CD4-positive, CD25-positive, alpha-beta regulatory T cell (primary cell): Measurements from ENCODE around the gene OPRM1. TPM values are rescaled to one million over a fixed set of nuclear protein-coding genes. Genes with fewer than 3 reads are reported as not detected.
"Not testable (repeated sequence)": the region's sequence is repeated elsewhere in the genome, so short reads cannot be mapped to it uniquely, and the experiment has no call there.

ENCODE experiments used
- ATAC-seq, 2 donors: fragments of 150-1000 bp; cut with Tn5 transposase; one replicate each; pipeline ENCODE4 v1.10.0; 2021; ENCODE audit warnings: low read depth in 2 of 2, moderate number of reproducible peaks in 2 of 2, moderate library complexity in 1 of 2
- DNase-seq, 3 donors: peaks; one replicate each; pipeline versions ENCODE4 v3.0.0 to v3.0.0-alpha.2; 2012 to 2022; ENCODE audit warnings: mixed read lengths in 1 of 3
- H3K27ac ChIP-seq: one replicate; pipeline ENCODE4 v1.7.0; 2013; ENCODE audit warnings: mild to moderate bottlenecking, low read length; ENCODE audit not compliant: insufficient read depth, poor library complexity, severe bottlenecking
- H3K27me3 ChIP-seq: one replicate; pipeline ENCODE4 v1.7.0; 2013; ENCODE audit warnings: low read length; ENCODE audit not compliant: control insufficient read depth, insufficient read depth
- H3K36me3 ChIP-seq: one replicate; pipeline ENCODE4 v1.7.0; 2013; ENCODE audit warnings: mild to moderate bottlenecking, low read length, moderate library complexity; ENCODE audit not compliant: control insufficient read depth, insufficient read depth
- H3K4me1 ChIP-seq: 2 replicates; pipeline ENCODE4 v1.7.0; 2013; ENCODE audit warnings: mild to moderate bottlenecking, low read length; ENCODE audit not compliant: insufficient read depth, control insufficient read depth, poor library complexity, severe bottlenecking
- H3K4me3 ChIP-seq: one replicate; pipeline ENCODE4 v1.7.0; 2013; ENCODE audit warnings: low read depth, mild to moderate bottlenecking, low read length, moderate library complexity
- H3K9me3 ChIP-seq, 2 experiments: 1 replicate in 1 of 2; 2 replicates in 1 of 2; pipeline ENCODE4 v1.7.0; 2013; ENCODE audit warnings: low read length in 2 of 2, mild to moderate bottlenecking in 1 of 2, moderate library complexity in 1 of 2; ENCODE audit not compliant: control insufficient read depth in 2 of 2
- H3K27ac Mint-ChIP-seq, 3 donors: one replicate each; pipeline ENCODE4 v1.8.0; 2020 to 2022; ENCODE audit warnings: mild to moderate bottlenecking in 3 of 3, mixed read lengths in 3 of 3, moderate library complexity in 2 of 3
- H3K27me3 Mint-ChIP-seq: one replicate; pipeline ENCODE4 v1.8.0; 2022; ENCODE audit warnings: mild to moderate bottlenecking, mixed read lengths
- H3K36me3 Mint-ChIP-seq: one replicate; pipeline ENCODE4 v1.8.0; 2020; ENCODE audit warnings: mixed read lengths
- H3K4me1 Mint-ChIP-seq, 4 donors: one replicate each; pipeline ENCODE4 v1.8.0; 2020 to 2022; ENCODE audit warnings: mixed read lengths in 4 of 4, mild to moderate bottlenecking in 1 of 4
- H3K4me3 Mint-ChIP-seq, 4 donors: one replicate each; pipeline ENCODE4 v1.8.0; 2020 to 2022; ENCODE audit warnings: mild to moderate bottlenecking in 4 of 4, mixed read lengths in 4 of 4, moderate library complexity in 3 of 4
- H3K9me3 Mint-ChIP-seq, 7 donors: one replicate each; pipeline ENCODE4 v1.8.0; 2020 to 2022; ENCODE audit warnings: mixed read lengths in 7 of 7, mild to moderate bottlenecking in 3 of 7, moderate library complexity in 2 of 7
- polyA plus RNA-seq, 4 donors: library from polyadenylated mRNA; unstranded; fragments of 300-500 nt; fragmentation: Illumina TruSeq; gene quantifications; one replicate each; pipeline ENCODE4 v1.2.3, GENCODE V29; 2021
- total RNA-seq: library from RNA; stranded (reverse); gene quantifications from one replicate; pipeline ENCODE4 v1.2.3, GENCODE V29; 2022

Gene OPRM1
- total and polyA plus RNA-seq, 5 donors from 2014 or later: not detected

GRCh38 chr6:154196333-154196885 lies 157.4 kb downstream of the OPRM1 start:
- peak overlapping the region in 1 of 3 donors; percentile 34 for H3K27ac Mint-ChIP-seq
- H3K36me3 Mint-ChIP-seq: peaks cover 69% of the 10 kb centered on the region
- no peak overlapping the region for H3K4me3 Mint-ChIP-seq
- peaks cover 74% of the 10 kb centered on the region for H3K36me3 ChIP-seq
- H3K4me1 ChIP-seq: peaks cover 6% of the 10 kb centered on the region
- H3K4me3 ChIP-seq: no peak overlapping the region
- H3K27me3 Mint-ChIP-seq: no peaks in the 10 kb centered on the region
- H3K9me3 ChIP-seq: no peaks in the 10 kb centered on the region
- H3K27ac ChIP-seq: no peak overlapping the region
- ATAC-seq (no peak), DNase-seq (no peak)
- peaks cover 0 to 8% (median 3%) of the 10 kb centered on the region in 7 donors for H3K9me3 Mint-ChIP-seq
- H3K27me3 ChIP-seq: no peaks in the 10 kb centered on the region
- peaks cover 33 to 84% (median 64%) of the 10 kb centered on the region in 4 donors for H3K4me1 Mint-ChIP-seq

- no peak for ATAC-seq
Observed at GRCh38 chr6:154197196-154197860, 158.3 kb downstream of the OPRM1 start.

GRCh38 chr6:154201688-154202087 lies 162.6 kb downstream of the OPRM1 start:
- not testable (repeated sequence) for H3K4me3 ChIP-seq, H3K4me1 ChIP-seq, DNase-seq, H3K9me3 Mint-ChIP-seq, H3K9me3 ChIP-seq, ATAC-seq, H3K27me3 ChIP-seq, H3K27me3 Mint-ChIP-seq, H3K4me3 Mint-ChIP-seq, H3K27ac Mint-ChIP-seq, H3K27ac ChIP-seq
- Mint-ChIP-seq H3K4me1 (peaks cover 43 to 86% (median 73%) of the 10 kb centered on the region in 4 donors), H3K36me3 (peaks cover 73% of the 10 kb centered on the region)
- peaks cover 96% of the 10 kb centered on the region for H3K36me3 ChIP-seq

More at GRCh38 chr6:154197196-154197860, 158.3 kb downstream of the OPRM1 start:
- no peak overlapping the region for H3K27ac ChIP-seq
- Mint-ChIP-seq H3K4me1 (peaks cover 34 to 83% (median 64%) of the 10 kb centered on the region in 4 donors), H3K9me3 (peaks cover 0 to 8% (median 3%) of the 10 kb centered on the region in 7 donors), H3K4me3 (no peak overlapping the region), H3K27ac (peak overlapping the region in 1 of 3 donors; percentile 72), H3K36me3 (peaks cover 70% of the 10 kb centered on the region), H3K27me3 (no peaks in the 10 kb centered on the region)
- H3K4me1 ChIP-seq: peaks cover 6% of the 10 kb centered on the region
- no peaks in the 10 kb centered on the region for H3K27me3 ChIP-seq
- no peak overlapping the region for H3K4me3 ChIP-seq
- H3K9me3 ChIP-seq: no peaks in the 10 kb centered on the region
- peaks cover 74% of the 10 kb centered on the region for H3K36me3 ChIP-seq
- DNase-seq: peak in 1 of 3 donors; percentile 17

- H3K4me3 ChIP-seq: no peak overlapping the region
- ATAC-seq (no peak), DNase-seq (no peak)
- no peaks in the 10 kb centered on the region for H3K27me3 ChIP-seq
- Mint-ChIP-seq H3K9me3 (peaks cover 0 to 1% (median 0%) of the 10 kb centered on the region in 7 donors), H3K27ac (no peak overlapping the region), H3K27me3 (no peaks in the 10 kb centered on the region), H3K36me3 (peaks cover 78% of the 10 kb centered on the region), H3K4me3 (no peak overlapping the region), H3K4me1 (peaks cover 46 to 84% (median 72%) of the 10 kb centered on the region in 4 donors)
- no peak overlapping the region for H3K27ac ChIP-seq
- H3K4me1 ChIP-seq: peaks cover 3% of the 10 kb centered on the region
- H3K9me3 ChIP-seq: no peaks in the 10 kb centered on the region
- peaks cover 97% of the 10 kb centered on the region for H3K36me3 ChIP-seq
Observed at GRCh38 chr6:154202339-154202738, 163.3 kb downstream of the OPRM1 start.

GRCh38 chr6:154202958-154203357 lies 163.9 kb downstream of the OPRM1 start:
- peaks cover 52 to 81% (median 71%) of the 10 kb centered on the region in 4 donors for H3K4me1 Mint-ChIP-seq
- no peak for ATAC-seq
- no peaks in the 10 kb centered on the region for H3K27me3 ChIP-seq
- H3K36me3 ChIP-seq: peaks cover 97% of the 10 kb centered on the region
- DNase-seq: no peak
- H3K4me3 Mint-ChIP-seq: peak overlapping the region in 1 of 4 donors; percentile 4
- no peaks in the 10 kb centered on the region for H3K4me1 ChIP-seq
- H3K27me3 Mint-ChIP-seq: no peaks in the 10 kb centered on the region
- H3K4me3 ChIP-seq: no peak overlapping the region
- H3K27ac Mint-ChIP-seq: peak overlapping the region; percentile 11 to 42 (median 17)
- H3K9me3 ChIP-seq: no peaks in the 10 kb centered on the region
- H3K9me3 Mint-ChIP-seq: peaks cover 0 to 1% (median 0%) of the 10 kb centered on the region in 7 donors
- peaks cover 84% of the 10 kb centered on the region for H3K36me3 Mint-ChIP-seq
- no peak overlapping the region for H3K27ac ChIP-seq

- no peaks in the 10 kb centered on the region for H3K27me3 Mint-ChIP-seq
- H3K9me3 Mint-ChIP-seq: peaks cover 0 to 1% (median 0%) of the 10 kb centered on the region in 7 donors
- Histone ChIP-seq H3K4me3 (no peak overlapping the region), H3K27ac (no peak overlapping the region), H3K9me3 (no peaks in the 10 kb centered on the region), H3K4me1 (no peaks in the 10 kb centered on the region), H3K36me3 (peaks cover 97% of the 10 kb centered on the region), H3K27me3 (no peaks in the 10 kb centered on the region)
- ATAC-seq (no peak), DNase-seq (no peak)
- H3K27ac Mint-ChIP-seq: peak overlapping the region in 2 of 3 donors; percentile 69 to 73
- no peak overlapping the region for H3K4me3 Mint-ChIP-seq
- H3K36me3 Mint-ChIP-seq: peaks cover 80% of the 10 kb centered on the region
- peaks cover 52 to 70% (median 59%) of the 10 kb centered on the region in 4 donors for H3K4me1 Mint-ChIP-seq
Observed at GRCh38 chr6:154206141-154206540, 167.1 kb downstream of the OPRM1 start.

- no peak overlapping the region for H3K4me3 ChIP-seq
- peaks cover 0 to 1% (median 0%) of the 10 kb centered on the region in 7 donors for H3K9me3 Mint-ChIP-seq
- no peak overlapping the region for H3K4me3 Mint-ChIP-seq
- peaks cover 72% of the 10 kb centered on the region for H3K36me3 Mint-ChIP-seq
- peaks cover 98% of the 10 kb centered on the region for H3K36me3 ChIP-seq
- no peaks in the 10 kb centered on the region for H3K9me3 ChIP-seq
- peaks cover 45 to 66% (median 54%) of the 10 kb centered on the region in 4 donors for H3K4me1 Mint-ChIP-seq
- peak overlapping the region in 1 of 3 donors; percentile 73 for H3K27ac Mint-ChIP-seq
- no peak for DNase-seq
- no peak for ATAC-seq
- H3K27me3 Mint-ChIP-seq: no peaks in the 10 kb centered on the region
- H3K4me1 ChIP-seq: no peaks in the 10 kb centered on the region
- H3K27me3 ChIP-seq: no peaks in the 10 kb centered on the region
- H3K27ac ChIP-seq: no peak overlapping the region
Observed at GRCh38 chr6:154206996-154207395, 168.0 kb downstream of the OPRM1 start.
